ENCODE results near the gene FADS3.

DNA sequence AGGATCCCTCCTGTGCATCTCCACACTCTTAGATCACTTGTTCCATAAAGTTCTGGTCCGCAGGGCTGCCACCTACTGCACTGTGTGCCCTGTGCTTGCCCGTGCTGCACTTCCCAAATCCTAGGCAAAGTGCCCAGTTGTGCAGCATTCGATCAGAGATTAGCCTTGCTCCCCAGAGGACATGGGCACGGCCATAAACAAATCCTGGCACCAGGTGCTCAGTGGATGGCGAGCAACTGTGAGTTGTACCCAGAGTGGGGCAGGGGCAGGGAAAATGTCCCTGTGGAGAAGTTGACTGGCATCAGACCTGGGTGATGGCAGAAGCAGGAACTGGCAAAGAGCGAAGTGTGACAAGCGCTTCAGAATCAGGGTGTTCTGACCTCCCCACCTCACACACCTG is 58.6 kb downstream of the FADS3 start:
- no peak for TF ChIP-seq EP300 (IDR thresholded peaks at IDR 0.05; ENCODE audit: low read depth)
- TF ChIP-seq, protein P1, sequence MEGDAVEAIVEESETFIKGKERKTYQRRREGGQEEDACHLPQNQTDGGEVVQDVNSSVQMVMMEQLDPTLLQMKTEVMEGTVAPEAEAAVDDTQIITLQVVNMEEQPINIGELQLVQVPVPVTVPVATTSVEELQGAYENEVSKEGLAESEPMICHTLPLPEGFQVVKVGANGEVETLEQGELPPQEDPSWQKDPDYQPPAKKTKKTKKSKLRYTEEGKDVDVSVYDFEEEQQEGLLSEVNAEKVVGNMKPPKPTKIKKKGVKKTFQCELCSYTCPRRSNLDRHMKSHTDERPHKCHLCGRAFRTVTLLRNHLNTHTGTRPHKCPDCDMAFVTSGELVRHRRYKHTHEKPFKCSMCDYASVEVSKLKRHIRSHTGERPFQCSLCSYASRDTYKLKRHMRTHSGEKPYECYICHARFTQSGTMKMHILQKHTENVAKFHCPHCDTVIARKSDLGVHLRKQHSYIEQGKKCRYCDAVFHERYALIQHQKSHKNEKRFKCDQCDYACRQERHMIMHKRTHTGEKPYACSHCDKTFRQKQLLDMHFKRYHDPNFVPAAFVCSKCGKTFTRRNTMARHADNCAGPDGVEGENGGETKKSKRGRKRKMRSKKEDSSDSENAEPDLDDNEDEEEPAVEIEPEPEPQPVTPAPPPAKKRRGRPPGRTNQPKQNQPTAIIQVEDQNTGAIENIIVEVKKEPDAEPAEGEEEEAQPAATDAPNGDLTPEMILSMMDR (IDR thresholded peaks at IDR 0.05) = no peak
